GM18858 (cell line): ENCODE measurements around the gene B3GNT7.
"Not testable (repeated sequence)": the region's sequence is repeated elsewhere in the genome, so short reads cannot be mapped to it uniquely, and the experiment has no call there.

Experiments
- ATAC-seq: cut with Tn5 transposase; IDR thresholded peaks from one replicate; pipeline ENCODE4 v1.9.1; 2021; ENCODE audit not compliant: unreplicated experiment

Gene B3GNT7

GRCh38 chr2:231423176-231423575 is 27.7 kb downstream of the B3GNT7 start:
- no peak for ATAC-seq

- no peak for ATAC-seq
These were observed 29.8 kb downstream of the B3GNT7 start for GRCh38 chr2:231425291-231425810.

GRCh38 chr2:231425811-231426703 is 30.5 kb downstream of the B3GNT7 start:
- ATAC-seq, result no peak

GRCh38 chr2:231427116-231427515 is 31.6 kb downstream of the B3GNT7 start:
- no peak for ATAC-seq

GRCh38 chr2:231429152-231429551 is 33.6 kb downstream of the B3GNT7 start:
- no peak for ATAC-seq

GRCh38 chr2:231429901-231430300 is 34.4 kb downstream of the B3GNT7 start:
- ATAC-seq, result no peak

GRCh38 chr2:231430437-231430836 is 34.9 kb downstream of the B3GNT7 start:
- ATAC-seq, result not testable (repeated sequence)

- no peak for ATAC-seq
These were observed 36.1 kb downstream of the B3GNT7 start for GRCh38 chr2:231431606-231432005.

- no peak for ATAC-seq
These were observed 38.5 kb downstream of the B3GNT7 start for GRCh38 chr2:231433990-231434389.

GRCh38 chr2:231436957-231437356 is 41.4 kb downstream of the B3GNT7 start:
- no peak for ATAC-seq

GRCh38 chr2:231449503-231450054 is 54.1 kb downstream of the B3GNT7 start:
- no peak for ATAC-seq

- no peak for ATAC-seq
These were observed 55.1 kb downstream of the B3GNT7 start for GRCh38 chr2:231450548-231450989.
